Naive thymus-derived CD4-positive, alpha-beta T cell (primary cell): ENCODE results near the gene SYT1. TPM values are rescaled to one million over a fixed set of nuclear protein-coding genes. Genes with fewer than 3 reads are reported as not detected.

Source experiments
- ATAC-seq: fragments of 150-1000 bp; cut with Tn5 transposase; 2 replicates; pipeline ENCODE4 v1.10.0; 2021; ENCODE audit warnings: mild to moderate bottlenecking, moderate library complexity
- CTCF ChIA-PET: fragments of 350-600 bp; sonication (Branson Sonifier 250); formaldehyde crosslinking; loops from one replicate; lab custom pipeline; 2021; ENCODE audit warnings: antibody characterized with exemption; lab: Charles Lee
- POLR2A ChIA-PET: fragments of 350-600 bp; sonication (Branson Sonifier 250); formaldehyde crosslinking; loops from one replicate; lab custom pipeline; 2021; ENCODE audit warnings: antibody characterized with exemption, inconsistent platforms; lab: Charles Lee
- DNase-seq, 9 donors: peaks; one replicate each; pipeline versions ENCODE4 v3.0.0 to v3.0.0-alpha.2; 2020 to 2022; ENCODE audit warnings: mixed read lengths in 1 of 9
- H3K27ac ChIP-seq: one replicate; pipeline ENCODE4 v1.7.0; 2013; ENCODE audit warnings: mild to moderate bottlenecking, low read depth, low read length, moderate library complexity
- H3K27me3 ChIP-seq, 2 donors: one replicate each; pipeline ENCODE4 v1.7.0; 2013; ENCODE audit warnings: low read length in 2 of 2, mild to moderate bottlenecking in 2 of 2, moderate library complexity in 2 of 2; ENCODE audit not compliant: control insufficient read depth in 2 of 2, insufficient read depth in 2 of 2
- H3K36me3 ChIP-seq, 3 experiments: 1 replicate in 2 of 3; 2 replicates in 1 of 3; pipeline ENCODE4 v1.7.0; 2013; ENCODE audit warnings: low read length in 3 of 3, mild to moderate bottlenecking in 3 of 3, moderate library complexity in 1 of 3; ENCODE audit not compliant: insufficient read depth in 3 of 3, control insufficient read depth in 2 of 3
- H3K4me1 ChIP-seq, 2 donors: one replicate each; pipeline ENCODE4 v1.7.0; 2013; ENCODE audit warnings: low read length in 2 of 2, mild to moderate bottlenecking in 2 of 2, moderate library complexity in 1 of 2; ENCODE audit not compliant: control insufficient read depth in 2 of 2, insufficient read depth in 2 of 2
- H3K4me3 ChIP-seq: 2 replicates; pipeline ENCODE4 v1.7.0; 2013; ENCODE audit warnings: mild to moderate bottlenecking, low read length
- H3K9me3 ChIP-seq, 3 experiments: 1 replicate in 2 of 3; 2 replicates in 1 of 3; pipeline ENCODE4 v1.7.0; 2013; ENCODE audit warnings: low read length in 3 of 3; ENCODE audit not compliant: control insufficient read depth in 2 of 3
- H3K27ac Mint-ChIP-seq, 9 donors: one replicate each; pipeline ENCODE4 v1.8.0; 2020 to 2022; ENCODE audit warnings: mixed read lengths in 9 of 9, mild to moderate bottlenecking in 8 of 9, moderate library complexity in 5 of 9, inconsistent platforms in 2 of 9
- H3K27me3 Mint-ChIP-seq, 5 donors: one replicate each; pipeline ENCODE4 v1.8.0; 2021 to 2022; ENCODE audit warnings: mixed read lengths in 5 of 5, mild to moderate bottlenecking in 1 of 5
- H3K36me3 Mint-ChIP-seq, 5 donors: one replicate each; pipeline ENCODE4 v1.8.0; 2020 to 2022; ENCODE audit warnings: mixed read lengths in 5 of 5, mild to moderate bottlenecking in 3 of 5, inconsistent platforms in 1 of 5
- H3K4me1 Mint-ChIP-seq, 7 donors: one replicate each; pipeline ENCODE4 v1.8.0; 2020 to 2022; ENCODE audit warnings: mixed read lengths in 7 of 7, mild to moderate bottlenecking in 3 of 7, inconsistent platforms in 1 of 7
- H3K4me3 Mint-ChIP-seq, 10 donors: one replicate each; pipeline ENCODE4 v1.8.0; 2020 to 2022; ENCODE audit warnings: mild to moderate bottlenecking in 10 of 10, mixed read lengths in 10 of 10, moderate library complexity in 6 of 10, inconsistent platforms in 2 of 10
- H3K9me3 Mint-ChIP-seq, 11 donors: one replicate each; pipeline ENCODE4 v1.8.0; 2020 to 2022; ENCODE audit warnings: mixed read lengths in 11 of 11, mild to moderate bottlenecking in 4 of 11, inconsistent platforms in 1 of 11, moderate library complexity in 1 of 11
- intact Hi-C, 2 donors: fragments of 100-400 bp; cut with micrococcal nuclease; formaldehyde crosslinking; loops; one replicate each; pipeline ENCODE4 v1.15.1; 2023
- polyA plus RNA-seq, 2 donors: library from polyadenylated mRNA; unstranded; fragments of 300-500 nt; fragmentation: Illumina TruSeq; gene quantifications; one replicate each; pipeline ENCODE4 v1.2.3, GENCODE V29; 2021
- total RNA-seq, 6 experiments: library from RNA in 5 of 6; stranded (reverse) in 5 of 6; gene quantifications; 1 replicate in 5 of 6; 2 replicates in 1 of 6; pipeline ENCODE4 v1.2.3 and lab custom pipeline; 2021 to 2026

The SYT1 gene
- total and polyA plus RNA-seq, 7 experiments from 2014 or later, result 0.98 TPM; not detected in 6

- H3K27me3 Mint-ChIP-seq, result no peaks in the 10 kb centered on the region
- Histone ChIP-seq H3K27me3 (no peaks in the 10 kb centered on the region), H3K4me3 (no peak overlapping the region), H3K36me3 (no peaks in the 10 kb centered on the region), H3K4me1 (no peaks in the 10 kb centered on the region), H3K27ac (no peak overlapping the region), H3K9me3 (no peaks in the 10 kb centered on the region)
- no peaks in the 10 kb centered on the region for H3K36me3 Mint-ChIP-seq
- ATAC-seq (no peak), DNase-seq (no peak)
- intact Hi-C loops, result no loop called here
- H3K27ac Mint-ChIP-seq, result no peak overlapping the region
- POLR2A ChIA-PET, result no interaction called here
- no peaks in the 10 kb centered on the region for H3K4me1 Mint-ChIP-seq
- H3K4me3 Mint-ChIP-seq, result no peak overlapping the region
- CTCF ChIA-PET, result interaction anchor here (0.7 kb wide), 1 partner anchor 84 kb away, joined by 3 read pairs; no protein-coding TSS in a partner anchor
- H3K9me3 Mint-ChIP-seq, result peaks cover 0 to 9% (median 0%) of the 10 kb centered on the region in 11 donors
Measured at GRCh38 chr12:78994168-78994791, 129.7 kb downstream of the SYT1 start.

- no peaks in the 10 kb centered on the region for H3K36me3 ChIP-seq
- H3K4me3 ChIP-seq, result no peak overlapping the region
- H3K27me3 ChIP-seq, result no peaks in the 10 kb centered on the region
- Mint-ChIP-seq H3K36me3 (no peaks in the 10 kb centered on the region), H3K27me3 (no peaks in the 10 kb centered on the region), H3K4me3 (no peak overlapping the region), H3K27ac (no peak overlapping the region), H3K9me3 (peaks cover 0 to 2% (median 0%) of the 10 kb centered on the region in 11 donors), H3K4me1 (no peaks in the 10 kb centered on the region)
- no peaks in the 10 kb centered on the region for H3K9me3 ChIP-seq
- POLR2A ChIA-PET, result no interaction called here
- no peak for ATAC-seq
- intact Hi-C loops, result no loop called here
- no peaks in the 10 kb centered on the region for H3K4me1 ChIP-seq
- H3K27ac ChIP-seq, result no peak overlapping the region
- CTCF ChIA-PET, result no interaction called here
- DNase-seq, result no peak
Measured at GRCh38 chr12:79000501-79000900, 135.9 kb downstream of the SYT1 start.

- ATAC-seq (no peak), DNase-seq (no peak)
- intact Hi-C loops, result no loop called here
- Mint-ChIP-seq H3K27ac (no peak overlapping the region), H3K27me3 (no peaks in the 10 kb centered on the region), H3K36me3 (no peaks in the 10 kb centered on the region), H3K4me1 (no peaks in the 10 kb centered on the region), H3K9me3 (peaks cover 0 to 2% (median 0%) of the 10 kb centered on the region in 11 donors), H3K4me3 (no peak overlapping the region)
- Histone ChIP-seq H3K4me3 (no peak overlapping the region), H3K27ac (no peak overlapping the region), H3K9me3 (no peaks in the 10 kb centered on the region), H3K36me3 (no peaks in the 10 kb centered on the region), H3K4me1 (no peaks in the 10 kb centered on the region), H3K27me3 (no peaks in the 10 kb centered on the region)
- ChIA-PET POLR2A (no interaction called here), CTCF (no interaction called here)
Measured at GRCh38 chr12:79001404-79001803, 136.8 kb downstream of the SYT1 start.

- Mint-ChIP-seq H3K36me3 (no peaks in the 10 kb centered on the region), H3K27me3 (no peaks in the 10 kb centered on the region), H3K4me1 (no peaks in the 10 kb centered on the region), H3K9me3 (peaks cover 0 to 10% (median 0%) of the 10 kb centered on the region in 11 donors), H3K27ac (no peak overlapping the region), H3K4me3 (no peak overlapping the region)
- no peaks in the 10 kb centered on the region for H3K4me1 ChIP-seq
- DNase-seq (no peak), ATAC-seq (no peak)
- POLR2A ChIA-PET, result no interaction called here
- CTCF ChIA-PET, result no interaction called here
- no peaks in the 10 kb centered on the region for H3K36me3 ChIP-seq
- H3K9me3 ChIP-seq, result no peaks in the 10 kb centered on the region
- H3K27me3 ChIP-seq, result no peaks in the 10 kb centered on the region
- H3K27ac ChIP-seq, result no peak overlapping the region
- intact Hi-C loops, result no loop called here
- no peak overlapping the region for H3K4me3 ChIP-seq
Measured at GRCh38 chr12:79006306-79006705, 141.7 kb downstream of the SYT1 start.

GRCh38 chr12:79008591-79008990, 144.0 kb downstream of the SYT1 start:
- Histone ChIP-seq H3K27me3 (no peaks in the 10 kb centered on the region), H3K27ac (no peak overlapping the region), H3K4me3 (no peak overlapping the region), H3K9me3 (no peaks in the 10 kb centered on the region), H3K36me3 (no peaks in the 10 kb centered on the region), H3K4me1 (no peaks in the 10 kb centered on the region)
- CTCF ChIA-PET, result no interaction called here
- H3K36me3 Mint-ChIP-seq, result no peaks in the 10 kb centered on the region
- POLR2A ChIA-PET, result no interaction called here
- H3K27ac Mint-ChIP-seq, result no peak overlapping the region
- intact Hi-C loops, result no loop called here
- H3K27me3 Mint-ChIP-seq, result no peaks in the 10 kb centered on the region
- ATAC-seq (no peak), DNase-seq (no peak)
- no peaks in the 10 kb centered on the region for H3K4me1 Mint-ChIP-seq
- H3K4me3 Mint-ChIP-seq, result no peak overlapping the region
- H3K9me3 Mint-ChIP-seq, result peaks cover 0 to 14% (median 3%) of the 10 kb centered on the region in 11 donors

GRCh38 chr12:79012636-79013035, 148.1 kb downstream of the SYT1 start:
- peaks cover 0 to 21% (median 3%) of the 10 kb centered on the region in 11 donors for H3K9me3 Mint-ChIP-seq
- no peak overlapping the region for H3K27ac Mint-ChIP-seq
- no peaks in the 10 kb centered on the region for H3K36me3 Mint-ChIP-seq
- H3K9me3 ChIP-seq, result no peaks in the 10 kb centered on the region
- H3K27ac ChIP-seq, result no peak overlapping the region
- ATAC-seq (no peak), DNase-seq (no peak)
- POLR2A ChIA-PET, result no interaction called here
- H3K27me3 Mint-ChIP-seq, result no peaks in the 10 kb centered on the region
- CTCF ChIA-PET, result no interaction called here
- H3K4me1 ChIP-seq, result no peaks in the 10 kb centered on the region
- no peaks in the 10 kb centered on the region for H3K4me1 Mint-ChIP-seq
- no peaks in the 10 kb centered on the region for H3K27me3 ChIP-seq
- H3K36me3 ChIP-seq, result no peaks in the 10 kb centered on the region
- H3K4me3 Mint-ChIP-seq, result no peak overlapping the region
- intact Hi-C loops, result no loop called here
- no peak overlapping the region for H3K4me3 ChIP-seq

- Mint-ChIP-seq H3K36me3 (no peaks in the 10 kb centered on the region), H3K4me1 (no peaks in the 10 kb centered on the region), H3K9me3 (peaks cover 0 to 15% (median 4%) of the 10 kb centered on the region in 11 donors), H3K4me3 (no peak overlapping the region), H3K27me3 (no peaks in the 10 kb centered on the region), H3K27ac (no peak overlapping the region)
- DNase-seq (no peak), ATAC-seq (no peak)
- no peak overlapping the region for H3K27ac ChIP-seq
- no peaks in the 10 kb centered on the region for H3K9me3 ChIP-seq
- H3K27me3 ChIP-seq, result no peaks in the 10 kb centered on the region
- ChIA-PET POLR2A (no interaction called here), CTCF (no interaction called here)
- no peaks in the 10 kb centered on the region for H3K36me3 ChIP-seq
- H3K4me3 ChIP-seq, result no peak overlapping the region
- no peaks in the 10 kb centered on the region for H3K4me1 ChIP-seq
- intact Hi-C loops, result no loop called here
Measured at GRCh38 chr12:79016181-79016580, 151.6 kb downstream of the SYT1 start.
